Astrocyte (in vitro differentiated cells and primary cell): ENCODE data around the gene SLC25A22. TPM values are rescaled to one million over a fixed set of nuclear protein-coding genes. Genes with fewer than 3 reads are reported as not detected.

Source experiments
- DNase-seq: peaks from one replicate; pipeline ENCODE4 v3.0.0-alpha.2; 2010; ENCODE audit warnings: low read depth
- FAIRE-seq: peaks from 2 replicates; lab custom pipeline; 2011; peaks lifted over from hg19 to GRCh38; lab: Jason Lieb, UNC
- H2AFZ ChIP-seq: 2 replicates; pipeline ENCODE4 v1.6.0; 2012; ENCODE audit warnings: low read depth, low read length, inconsistent platforms
- H3K27ac ChIP-seq: 2 replicates; pipeline ENCODE4 v1.5.1; 2011; ENCODE audit warnings: low read depth, low read length, inconsistent platforms
- H3K27me3 ChIP-seq: 2 replicates; pipeline ENCODE4 v1.6.0; 2011; ENCODE audit warnings: low read length, inconsistent platforms; ENCODE audit not compliant: insufficient read depth
- H3K36me3 ChIP-seq: 2 replicates; pipeline ENCODE4 v1.5.1; 2011; ENCODE audit warnings: low read length, inconsistent platforms; ENCODE audit not compliant: insufficient read depth
- H3K4me1 ChIP-seq: 2 replicates; pipeline ENCODE4 v1.5.1; 2011; ENCODE audit warnings: low read length, inconsistent platforms; ENCODE audit not compliant: insufficient read depth
- H3K4me2 ChIP-seq: 2 replicates; pipeline ENCODE4 v1.6.0; 2012; ENCODE audit warnings: low read length, inconsistent platforms
- H3K4me3 ChIP-seq: 2 replicates; pipeline ENCODE4 v1.5.1; 2011; ENCODE audit warnings: low read depth, mild to moderate bottlenecking, low read length, inconsistent platforms; ENCODE audit not compliant: insufficient read depth
- H3K79me2 ChIP-seq: 2 replicates; pipeline ENCODE4 v1.6.0; 2012; ENCODE audit warnings: mild to moderate bottlenecking, low read length, inconsistent platforms; ENCODE audit not compliant: insufficient read depth
- H3K9ac ChIP-seq: 2 replicates; pipeline ENCODE4 v1.6.0; 2012; ENCODE audit warnings: mild to moderate bottlenecking, low read length, inconsistent platforms
- H3K9me3 ChIP-seq: 2 replicates; pipeline ENCODE4 v1.5.1; 2012; ENCODE audit warnings: low read depth, mild to moderate bottlenecking, low read length, inconsistent platforms; ENCODE audit not compliant: insufficient read depth
- H4K20me1 ChIP-seq: 2 replicates; pipeline ENCODE4 v1.6.0; 2012; ENCODE audit warnings: low read length, inconsistent platforms; ENCODE audit not compliant: insufficient read depth
- H3K27ac Mint-ChIP-seq: one replicate; pipeline ENCODE4 v1.8.0; 2021; ENCODE audit warnings: mild to moderate bottlenecking, mixed read lengths; ENCODE audit not compliant: unreplicated experiment
- H3K27me3 Mint-ChIP-seq: one replicate; pipeline ENCODE4 v1.8.0; 2021; ENCODE audit warnings: low read depth, mixed read lengths; ENCODE audit not compliant: unreplicated experiment
- H3K36me3 Mint-ChIP-seq: one replicate; pipeline ENCODE4 v1.8.0; 2021; ENCODE audit warnings: low read depth, mixed read lengths; ENCODE audit not compliant: unreplicated experiment
- H3K4me1 Mint-ChIP-seq: one replicate; pipeline ENCODE4 v1.8.0; 2021; ENCODE audit warnings: low read depth, mixed read lengths; ENCODE audit not compliant: unreplicated experiment
- H3K4me3 Mint-ChIP-seq: one replicate; pipeline ENCODE4 v1.8.0; 2021; ENCODE audit warnings: mild to moderate bottlenecking, moderate library complexity, mixed read lengths; ENCODE audit not compliant: unreplicated experiment
- H3K9me3 Mint-ChIP-seq: one replicate; pipeline ENCODE4 v1.8.0; 2021; ENCODE audit warnings: mild to moderate bottlenecking, mixed read lengths; ENCODE audit not compliant: unreplicated experiment
- CTCF ChIP-seq: IDR thresholded peaks from 2 replicates; pipeline ENCODE4 v1.5.1; 2011; ENCODE audit warnings: low read depth, mild to moderate bottlenecking, inconsistent platforms, low read length, moderate library complexity; ENCODE audit not compliant: insufficient read depth
- EZH2 ChIP-seq: IDR thresholded peaks from 2 replicates; pipeline ENCODE4 v1.6.1; 2012; ENCODE audit warnings: mild to moderate bottlenecking, low read length, inconsistent platforms; ENCODE audit not compliant: insufficient read depth
- total RNA-seq: library from RNA; stranded (reverse); gene quantifications from 2 replicates; pipeline ENCODE4 v1.2.1, GENCODE V29; 2021

Gene SLC25A22
- total RNA-seq, 1 donor from 2014 or later, result 21.4 TPM

GRCh38 chr11:846496-847098 is 48.5 kb upstream of the SLC25A22 start:
- H3K27ac ChIP-seq, result no peak overlapping the region
- no peak overlapping the region for H2AFZ ChIP-seq
- peaks cover 67% of the 10 kb centered on the region for H4K20me1 ChIP-seq
- peak overlapping the region; percentile 94 for H3K9ac ChIP-seq
- H3K4me2 ChIP-seq, result peak overlapping the region; percentile 88
- Mint-ChIP-seq H3K4me1 (peaks cover 6% of the 10 kb centered on the region), H3K27ac (peak overlapping the region; percentile 69), H3K36me3 (no peaks in the 10 kb centered on the region), H3K4me3 (peak overlapping the region; percentile 77), H3K27me3 (no peaks in the 10 kb centered on the region), H3K9me3 (no peaks in the 10 kb centered on the region)
- H3K4me3 ChIP-seq, result no peak overlapping the region
- peaks cover 39% of the 10 kb centered on the region for H3K79me2 ChIP-seq
- H3K36me3 ChIP-seq, result no peaks in the 10 kb centered on the region
- DNase-seq (no peak), FAIRE-seq (no peak)
- TF ChIP-seq CTCF (no peak), EZH2 (no peak)
- H3K27me3 ChIP-seq, result no peaks in the 10 kb centered on the region
- peaks cover 45% of the 10 kb centered on the region for H3K4me1 ChIP-seq
- no peaks in the 10 kb centered on the region for H3K9me3 ChIP-seq

GRCh38 chr11:845872-846495 is 47.9 kb upstream of the SLC25A22 start:
- peak overlapping the region; percentile 16 for H3K27ac ChIP-seq

More at GRCh38 chr11:845872-846495, 47.9 kb upstream of the SLC25A22 start:
- no peak overlapping the region for H3K27ac Mint-ChIP-seq
- Histone ChIP-seq H3K4me1 (peaks cover 49% of the 10 kb centered on the region), H3K4me3 (peak overlapping the region; percentile 24), H2AFZ (no peak overlapping the region), H3K79me2 (peaks cover 42% of the 10 kb centered on the region), H3K9ac (peak overlapping the region; percentile 94), H3K27me3 (no peaks in the 10 kb centered on the region), H3K36me3 (no peaks in the 10 kb centered on the region), H3K9me3 (no peaks in the 10 kb centered on the region), H4K20me1 (peaks cover 67% of the 10 kb centered on the region), H3K4me2 (peak overlapping the region; percentile 88)
- H3K27me3 Mint-ChIP-seq, result no peaks in the 10 kb centered on the region
- no peaks in the 10 kb centered on the region for H3K36me3 Mint-ChIP-seq
- no peak for TF ChIP-seq CTCF
- FAIRE-seq, result no peak
- no peaks in the 10 kb centered on the region for H3K9me3 Mint-ChIP-seq
- no peak overlapping the region for H3K4me3 Mint-ChIP-seq
- no peak for DNase-seq
- peaks cover 6% of the 10 kb centered on the region for H3K4me1 Mint-ChIP-seq
